Eye (tissue), 1 donor: Measurements from ENCODE around the gene FAM83C.

Experiments used
- DNase-seq: peaks from one replicate; pipeline ENCODE4 v3.0.0-alpha.2; 2015

The FAM83C gene

GRCh38 chr20:35281506-35282101, 10.6 kb downstream of the FAM83C start:
- DNase-seq: no peak

- no peak for DNase-seq
Measured at GRCh38 chr20:35280523-35280922, 11.7 kb downstream of the FAM83C start.

DNA sequence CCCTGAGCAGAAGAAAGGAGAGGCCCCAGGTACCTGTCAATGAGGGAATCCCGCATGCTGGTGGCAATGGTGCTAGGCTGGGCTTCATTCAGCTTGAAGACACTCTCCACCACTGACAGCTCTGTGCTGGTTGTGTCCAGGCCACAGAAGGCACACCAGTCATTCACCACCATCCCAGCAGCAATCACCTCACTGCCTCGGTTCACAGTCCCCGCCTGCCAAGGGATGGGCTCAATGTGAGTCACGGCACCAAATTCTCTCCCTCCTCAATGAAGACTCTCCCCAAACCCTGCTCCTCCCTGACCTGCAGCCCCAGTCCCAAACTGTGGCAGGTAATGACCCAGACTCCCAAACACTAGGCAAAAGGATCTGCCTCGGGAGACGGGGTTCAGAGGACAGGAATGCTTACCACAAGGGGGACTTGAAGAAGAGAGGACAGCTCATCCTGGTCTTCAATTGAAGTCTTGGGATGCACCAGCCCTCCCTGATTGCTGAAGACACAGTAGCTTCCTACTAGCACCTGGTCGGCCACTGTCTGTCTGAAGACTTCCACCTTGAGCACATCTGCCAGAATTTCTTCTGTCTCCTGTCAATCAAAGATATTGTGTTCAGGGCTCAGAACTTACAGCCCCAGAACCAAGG, 12.6 kb downstream of the FAM83C start:
- no peak for DNase-seq

- DNase-seq: no peak
Measured at GRCh38 chr20:35279040-35279439, 13.2 kb downstream of the FAM83C start.

DNA sequence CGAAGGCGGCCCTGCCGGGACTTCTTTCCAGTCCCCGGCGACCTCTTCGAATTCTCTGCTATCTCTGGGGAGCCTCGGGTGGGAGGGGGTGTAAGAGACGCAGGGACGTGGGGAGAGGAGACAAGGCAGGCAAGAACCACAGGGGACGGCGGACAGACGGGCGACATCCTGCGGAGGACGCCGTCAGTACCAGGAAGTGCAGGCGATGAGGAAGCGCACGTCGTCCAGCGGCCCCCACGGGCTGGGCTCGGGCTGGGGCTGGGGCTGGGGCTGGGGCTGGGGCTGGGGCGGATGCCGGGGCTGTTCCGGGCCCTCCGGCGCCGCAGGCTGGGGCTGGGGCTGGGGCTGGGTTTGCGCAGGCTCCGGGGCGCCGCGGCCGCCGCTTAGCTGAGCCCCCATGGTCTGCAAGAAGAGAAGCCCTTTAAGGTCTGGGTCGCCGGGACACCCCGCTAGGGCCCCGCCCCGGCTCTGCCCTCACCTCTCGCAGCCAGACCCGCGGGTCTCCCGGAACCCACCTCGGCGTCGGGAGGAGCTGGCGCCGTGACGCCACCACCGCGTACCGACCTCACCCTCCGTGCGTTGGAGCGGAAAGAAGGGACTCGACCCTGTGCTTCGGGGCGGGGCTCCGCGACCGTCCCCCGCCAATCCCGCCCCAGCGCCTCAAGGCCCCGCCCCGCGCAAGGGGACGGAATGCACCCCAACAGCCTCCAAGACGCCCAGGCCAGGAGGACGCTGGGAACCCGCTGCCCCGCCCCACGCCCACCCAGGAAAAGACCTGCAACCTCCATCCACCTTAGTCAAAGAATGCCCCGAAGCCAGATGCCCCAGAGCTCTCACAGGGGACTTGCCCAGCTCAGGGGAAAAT, 14.5 kb downstream of the FAM83C start, which contains the start of gene MMP24OS:
MMP24OS (minus strand) TSS at position 592 of the 865 bp plus-strand sequence; CDS start at position 399, 193 bp downstream.
- peak; percentile 94 for DNase-seq

- no peak for DNase-seq
Measured at GRCh38 chr20:35277127-35277526, 15.1 kb downstream of the FAM83C start.

DNA sequence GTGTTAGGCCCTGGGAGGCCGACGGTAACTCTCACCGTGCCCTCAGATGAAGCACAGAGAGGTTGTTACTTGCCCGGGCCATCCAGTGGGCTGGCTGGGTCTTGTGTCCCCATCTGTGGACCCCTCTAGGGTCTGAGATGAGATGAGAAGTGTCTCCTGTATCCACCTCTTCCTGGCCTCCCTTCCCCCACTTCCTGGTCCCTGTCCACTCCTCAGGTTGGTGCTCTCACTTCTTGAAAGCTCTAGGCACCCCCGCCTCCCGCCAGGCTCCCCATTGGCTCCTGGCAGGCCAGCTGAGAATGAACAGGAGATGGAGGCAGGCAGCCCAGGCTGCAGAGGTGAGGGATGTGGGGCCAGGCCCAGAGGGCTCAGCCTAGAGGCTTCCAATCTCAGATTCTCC, 15.8 kb downstream of the FAM83C start:
- no peak for DNase-seq

GRCh38 chr20:35275741-35276251, 16.4 kb downstream of the FAM83C start:
- no peak for DNase-seq

- DNase-seq: no peak
Measured at GRCh38 chr20:35274172-35275092, 17.8 kb downstream of the FAM83C start.

GRCh38 chr20:35273449-35274171, 18.6 kb downstream of the FAM83C start:
- DNase-seq: no peak

- no peak for DNase-seq
Measured at GRCh38 chr20:35271904-35272303, 20.3 kb downstream of the FAM83C start.

GRCh38 chr20:35271073-35271882, 20.9 kb downstream of the FAM83C start:
- no peak for DNase-seq

DNA sequence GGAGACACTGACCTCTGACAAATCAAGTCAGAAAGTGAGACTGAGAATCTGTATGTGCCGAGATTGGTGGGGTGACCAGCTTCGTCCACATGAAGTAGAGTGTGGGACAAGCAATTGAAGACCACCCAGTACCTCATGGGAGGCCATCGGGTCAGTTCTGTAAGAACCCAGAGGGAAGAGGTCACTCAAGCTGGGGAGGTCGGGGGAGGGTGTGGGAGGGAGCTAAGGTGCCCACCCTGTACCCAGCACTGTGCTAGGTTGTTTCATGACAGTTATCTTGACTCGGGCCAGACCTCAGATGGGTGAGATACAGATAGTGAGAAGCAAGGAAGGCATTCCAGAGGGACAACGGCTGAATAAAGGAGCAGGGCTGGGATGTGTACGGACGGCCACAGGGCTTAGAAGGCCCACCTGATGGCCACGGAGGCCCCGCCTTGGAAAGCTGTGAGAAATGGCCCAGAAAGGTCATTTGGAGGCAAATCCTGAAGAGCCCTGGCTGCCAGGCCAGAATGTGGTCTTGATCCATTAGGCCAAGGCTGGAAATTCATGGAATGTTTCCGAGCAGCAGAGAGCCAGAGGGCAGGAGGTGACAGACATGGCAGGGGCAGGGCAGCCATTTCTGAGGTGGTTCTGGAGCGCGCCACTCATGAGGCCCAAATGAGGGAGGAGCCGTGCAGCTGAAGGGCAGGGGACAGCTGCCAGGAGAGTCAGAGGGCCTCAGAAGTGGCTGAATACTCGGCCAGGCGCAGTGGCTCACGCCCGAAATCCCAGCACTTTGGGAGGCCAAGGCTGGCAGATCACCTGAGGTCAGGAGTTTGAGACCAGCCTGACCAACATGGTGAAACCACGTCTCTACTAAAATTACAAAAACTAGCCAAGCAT, 22.0 kb downstream of the FAM83C start:
- DNase-seq: no peak

GRCh38 chr20:35269055-35269781, 23.0 kb downstream of the FAM83C start:
- peak; percentile 83 for DNase-seq

DNA sequence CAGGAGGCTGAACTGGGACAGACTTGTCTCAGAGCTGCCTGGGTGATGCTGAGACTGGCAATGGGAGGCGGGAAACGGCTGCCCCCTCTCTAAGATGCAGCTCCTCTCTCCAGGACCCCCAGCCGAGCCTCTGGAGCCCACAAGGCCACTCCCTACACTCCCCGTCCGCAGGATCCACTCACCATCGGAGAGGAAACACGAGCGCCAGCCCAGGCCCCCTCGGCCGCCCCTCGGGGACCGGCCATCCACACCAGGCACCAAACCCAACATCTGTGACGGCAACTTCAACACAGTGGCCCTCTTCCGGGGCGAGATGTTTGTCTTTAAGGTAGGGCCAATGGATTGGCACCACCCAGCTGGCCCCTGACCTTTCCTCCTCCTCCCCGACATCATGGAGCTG, 25.1 kb downstream of the FAM83C start:
- DNase-seq: no peak

- no peak for DNase-seq
Measured at GRCh38 chr20:35264755-35265154, 27.5 kb downstream of the FAM83C start.

- no peak for DNase-seq
Measured at GRCh38 chr20:35263532-35264341, 28.5 kb downstream of the FAM83C start.
